ENCODE results near the gene NTRK3.

Gene NTRK3

GRCh38 chr15:88258093-88258641 is 1.6 kb upstream of the NTRK3 start:
- ATAC-seq = no peak
- TF ChIP-seq TSHZ2 (CRISPR knock-in tag; IDR thresholded peaks at IDR 0.05) (no peak), ZNF8 (CRISPR knock-in tag; IDR thresholded peaks at IDR 0.05) (no peak), POU6F1 (CRISPR knock-in tag; IDR thresholded peaks at IDR 0.05; ENCODE audit: borderline replicate concordance, low read depth) (no peak), ZNF70 (CRISPR knock-in tag; IDR thresholded peaks at IDR 0.05) (no peak), ESRRG (CRISPR knock-in tag; IDR thresholded peaks at IDR 0.05) (no peak), ZC3H10 (CRISPR knock-in tag; IDR thresholded peaks at IDR 0.05) (no peak), ZNF565 (CRISPR knock-in tag; conservative IDR thresholded peaks at IDR 0.05; ENCODE audit: low read depth) (no peak), GLIS3 (CRISPR knock-in tag; IDR thresholded peaks at IDR 0.05) (no peak), TOX (CRISPR knock-in tag; IDR thresholded peaks at IDR 0.05; ENCODE audit: borderline replicate concordance) (no peak), PATZ1 (CRISPR knock-in tag; IDR thresholded peaks at IDR 0.05; ENCODE audit: borderline replicate concordance) (no peak), ISL1 (CRISPR knock-in tag; IDR thresholded peaks at IDR 0.05) (no peak), CSRNP3 (CRISPR knock-in tag; IDR thresholded peaks at IDR 0.05) (no peak), BACH2 (CRISPR knock-in tag; IDR thresholded peaks at IDR 0.05; ENCODE audit: borderline replicate concordance) (no peak), PPARA (CRISPR knock-in tag; IDR thresholded peaks at IDR 0.05; ENCODE audit: borderline replicate concordance) (no peak)

- no peak for ATAC-seq
- TF ChIP-seq ESRRG (CRISPR knock-in tag; IDR thresholded peaks at IDR 0.05) (no peak), CREB5 (CRISPR knock-in tag; IDR thresholded peaks at IDR 0.05; ENCODE audit: low read depth) (no peak), BACH2 (CRISPR knock-in tag; IDR thresholded peaks at IDR 0.05; ENCODE audit: borderline replicate concordance) (no peak), OSR1 (CRISPR knock-in tag; IDR thresholded peaks at IDR 0.05) (no peak), ZNF565 (CRISPR knock-in tag; conservative IDR thresholded peaks at IDR 0.05; ENCODE audit: low read depth) (no peak), ZFP30 (CRISPR knock-in tag; IDR thresholded peaks at IDR 0.05) (no peak), ARNTL (CRISPR knock-in tag; IDR thresholded peaks at IDR 0.05; ENCODE audit: borderline replicate concordance, low read depth) (no peak), TOX (CRISPR knock-in tag; IDR thresholded peaks at IDR 0.05; ENCODE audit: borderline replicate concordance) (no peak), ZNF8 (CRISPR knock-in tag; IDR thresholded peaks at IDR 0.05) (no peak), SNAI2 (CRISPR knock-in tag; IDR thresholded peaks at IDR 0.05) (no peak)
Observed at GRCh38 chr15:88257311-88258092, 963 bp upstream of the NTRK3 start.

All from SK-N-SH treated with all-trans-retinoic acid at 6 μM for 48 hours (cell line).